IPS-20b (cell line): ENCODE results near the gene WDR7.

Experiments
- H3K27ac ChIP-seq: one replicate; pipeline ENCODE4 v1.5.1; 2013; ENCODE audit warnings: low read length
- H3K27me3 ChIP-seq: 2 replicates; pipeline ENCODE4 v1.6.1; 2013; ENCODE audit warnings: mild to moderate bottlenecking, low read length, inconsistent platforms; ENCODE audit not compliant: insufficient read depth
- H3K36me3 ChIP-seq: 2 replicates; pipeline ENCODE4 v1.6.1; 2013; ENCODE audit warnings: low read depth, mild to moderate bottlenecking, inconsistent platforms, low read length, moderate library complexity; ENCODE audit not compliant: insufficient read depth
- H3K4me1 ChIP-seq: 2 replicates; pipeline ENCODE4 v1.6.1; 2013; ENCODE audit warnings: mild to moderate bottlenecking, control low read depth, inconsistent platforms, low read length, moderate library complexity; ENCODE audit not compliant: insufficient read depth
- H3K4me3 ChIP-seq: 2 replicates; pipeline ENCODE4 v1.5.1; 2013; ENCODE audit warnings: mild to moderate bottlenecking, low read length, inconsistent platforms
- H3K9ac ChIP-seq: 2 replicates; pipeline ENCODE4 v1.6.1; 2013; ENCODE audit warnings: low read depth, mild to moderate bottlenecking, inconsistent platforms, low read length, moderate library complexity
- H3K9me3 ChIP-seq: 2 replicates; pipeline ENCODE4 v1.6.1; 2013; ENCODE audit warnings: mild to moderate bottlenecking, low read depth, low read length, inconsistent platforms; ENCODE audit not compliant: insufficient read depth

Gene WDR7

GRCh38 chr18:56696966-56697365 is 45.8 kb downstream of the WDR7 start:
- H3K9ac ChIP-seq: no peak overlapping the region
- no peak overlapping the region for H3K4me3 ChIP-seq
- no peak overlapping the region for H3K27ac ChIP-seq
- peaks cover 4% of the 10 kb centered on the region; the same call in 1 of the 2 replicates for H3K36me3 ChIP-seq
- H3K27me3 ChIP-seq: no peaks in the 10 kb centered on the region
- H3K4me1 ChIP-seq: no peaks in the 10 kb centered on the region
- no peaks in the 10 kb centered on the region for H3K9me3 ChIP-seq

- Histone ChIP-seq H3K27ac (no peak overlapping the region), H3K27me3 (no peaks in the 10 kb centered on the region), H3K9me3 (no peaks in the 10 kb centered on the region), H3K4me3 (no peak overlapping the region), H3K4me1 (no peaks in the 10 kb centered on the region), H3K36me3 (no peaks in the 10 kb centered on the region), H3K9ac (no peak overlapping the region)
Measured at GRCh38 chr18:56702946-56703345, 51.8 kb downstream of the WDR7 start.

- no peaks in the 10 kb centered on the region for H3K9me3 ChIP-seq
- no peaks in the 10 kb centered on the region for H3K27me3 ChIP-seq
- no peak overlapping the region for H3K27ac ChIP-seq
- H3K36me3 ChIP-seq: no peaks in the 10 kb centered on the region
- no peak overlapping the region for H3K9ac ChIP-seq
- no peaks in the 10 kb centered on the region for H3K4me1 ChIP-seq
- no peak overlapping the region for H3K4me3 ChIP-seq
Measured at GRCh38 chr18:56709463-56709862, 58.3 kb downstream of the WDR7 start.

- H3K4me1 ChIP-seq: no peaks in the 10 kb centered on the region
- H3K27me3 ChIP-seq: no peaks in the 10 kb centered on the region
- no peaks in the 10 kb centered on the region for H3K9me3 ChIP-seq
- no peak overlapping the region for H3K27ac ChIP-seq
- H3K9ac ChIP-seq: no peak overlapping the region
- H3K4me3 ChIP-seq: no peak overlapping the region
- no peaks in the 10 kb centered on the region for H3K36me3 ChIP-seq
Measured at GRCh38 chr18:56711708-56712445, 60.7 kb downstream of the WDR7 start.

- no peak overlapping the region for H3K27ac ChIP-seq
- no peaks in the 10 kb centered on the region for H3K9me3 ChIP-seq
- H3K27me3 ChIP-seq: no peaks in the 10 kb centered on the region
- no peak overlapping the region for H3K4me3 ChIP-seq
- H3K4me1 ChIP-seq: no peaks in the 10 kb centered on the region
- H3K36me3 ChIP-seq: no peaks in the 10 kb centered on the region
- no peak overlapping the region for H3K9ac ChIP-seq
Measured at GRCh38 chr18:56712761-56713160, 61.6 kb downstream of the WDR7 start.

GRCh38 chr18:56715121-56715520 is 64.0 kb downstream of the WDR7 start:
- H3K27me3 ChIP-seq: no peaks in the 10 kb centered on the region
- H3K27ac ChIP-seq: no peak overlapping the region
- H3K9me3 ChIP-seq: no peaks in the 10 kb centered on the region
- no peak overlapping the region for H3K9ac ChIP-seq
- H3K4me1 ChIP-seq: no peaks in the 10 kb centered on the region
- H3K36me3 ChIP-seq: no peaks in the 10 kb centered on the region
- no peak overlapping the region for H3K4me3 ChIP-seq

GRCh38 chr18:56716692-56717146 is 65.6 kb downstream of the WDR7 start:
- H3K27me3 ChIP-seq: no peaks in the 10 kb centered on the region
- H3K4me1 ChIP-seq: no peaks in the 10 kb centered on the region
- no peaks in the 10 kb centered on the region for H3K9me3 ChIP-seq
- H3K9ac ChIP-seq: no peak overlapping the region
- no peak overlapping the region for H3K4me3 ChIP-seq
- no peaks in the 10 kb centered on the region for H3K36me3 ChIP-seq
- no peak overlapping the region for H3K27ac ChIP-seq

GRCh38 chr18:56721031-56721430 is 69.9 kb downstream of the WDR7 start:
- Histone ChIP-seq H3K27me3 (no peaks in the 10 kb centered on the region), H3K4me1 (no peaks in the 10 kb centered on the region), H3K4me3 (no peak overlapping the region), H3K27ac (no peak overlapping the region), H3K9ac (no peak overlapping the region), H3K9me3 (no peaks in the 10 kb centered on the region), H3K36me3 (no peaks in the 10 kb centered on the region)

GRCh38 chr18:56721491-56721890 is 70.3 kb downstream of the WDR7 start:
- Histone ChIP-seq H3K27me3 (no peaks in the 10 kb centered on the region), H3K4me3 (no peak overlapping the region), H3K4me1 (no peaks in the 10 kb centered on the region), H3K27ac (no peak overlapping the region), H3K9me3 (no peaks in the 10 kb centered on the region), H3K36me3 (no peaks in the 10 kb centered on the region), H3K9ac (no peak overlapping the region)

- H3K27ac ChIP-seq: no peak overlapping the region
- no peaks in the 10 kb centered on the region for H3K9me3 ChIP-seq
- no peak overlapping the region for H3K4me3 ChIP-seq
- H3K36me3 ChIP-seq: no peaks in the 10 kb centered on the region
- no peaks in the 10 kb centered on the region for H3K27me3 ChIP-seq
- no peaks in the 10 kb centered on the region; the same call in 1 of the 2 replicates for H3K4me1 ChIP-seq
- no peak overlapping the region for H3K9ac ChIP-seq
Measured at GRCh38 chr18:56722518-56722917, 71.4 kb downstream of the WDR7 start.

GRCh38 chr18:56723068-56723467 is 71.9 kb downstream of the WDR7 start:
- H3K36me3 ChIP-seq: no peaks in the 10 kb centered on the region
- no peak overlapping the region for H3K27ac ChIP-seq
- H3K4me3 ChIP-seq: no peak overlapping the region
- no peaks in the 10 kb centered on the region for H3K27me3 ChIP-seq
- H3K4me1 ChIP-seq: no peaks in the 10 kb centered on the region; the same call in 1 of the 2 replicates
- H3K9me3 ChIP-seq: no peaks in the 10 kb centered on the region
- H3K9ac ChIP-seq: no peak overlapping the region

GRCh38 chr18:56723706-56724105 is 72.5 kb downstream of the WDR7 start:
- no peaks in the 10 kb centered on the region for H3K36me3 ChIP-seq
- no peak overlapping the region for H3K9ac ChIP-seq
- H3K9me3 ChIP-seq: no peaks in the 10 kb centered on the region
- no peak overlapping the region for H3K4me3 ChIP-seq
- no peaks in the 10 kb centered on the region for H3K27me3 ChIP-seq
- H3K4me1 ChIP-seq: no peaks in the 10 kb centered on the region; the same call in 1 of the 2 replicates
- H3K27ac ChIP-seq: no peak overlapping the region
